Stimulated activated CD8-positive, alpha-beta memory T cell treated with anti-CD3 and anti-CD28 coated beads, Interleukin-15, amount 100 ng/mL, for 1 hour (primary cell): ENCODE results near the gene PIK3R1.

ENCODE experiments used
- DNase-seq: peaks from one replicate; pipeline ENCODE4 v3.0.0-alpha.2; 2020; ENCODE audit warnings: low read depth

PIK3R1 gene

GRCh38 chr5:68298479-68298878 is 82.9 kb downstream of the PIK3R1 start:
- no peak for DNase-seq

- no peak for DNase-seq
Measured at GRCh38 chr5:68299105-68299504, 83.5 kb downstream of the PIK3R1 start.

- DNase-seq, result no peak
Measured at GRCh38 chr5:68299575-68299974, 84.0 kb downstream of the PIK3R1 start.

- DNase-seq, result no peak
Measured at GRCh38 chr5:68303038-68303738, 87.6 kb downstream of the PIK3R1 start.

- DNase-seq, result no peak
Measured at GRCh38 chr5:68303754-68304420, 88.3 kb downstream of the PIK3R1 start.

GRCh38 chr5:68304421-68305052 is 89.0 kb downstream of the PIK3R1 start:
- no peak for DNase-seq

GRCh38 chr5:68305223-68305870 is 89.8 kb downstream of the PIK3R1 start:
- no peak for DNase-seq

GRCh38 chr5:68306361-68307014 is 90.9 kb downstream of the PIK3R1 start:
- no peak for DNase-seq

GRCh38 chr5:68313336-68313735 is 97.8 kb downstream of the PIK3R1 start:
- DNase-seq, result no peak

- DNase-seq, result no peak
Measured at GRCh38 chr5:68314465-68314864, 98.9 kb downstream of the PIK3R1 start.

GRCh38 chr5:68315679-68316271 is 100.2 kb downstream of the PIK3R1 start:
- no peak for DNase-seq

- no peak for DNase-seq
Measured at GRCh38 chr5:68316469-68316868, 100.9 kb downstream of the PIK3R1 start.

- DNase-seq, result no peak
Measured at GRCh38 chr5:68317646-68318045, 102.1 kb downstream of the PIK3R1 start.

- no peak for DNase-seq
Measured at GRCh38 chr5:68318955-68319705, 103.6 kb downstream of the PIK3R1 start.

GRCh38 chr5:68319706-68320412 is 104.3 kb downstream of the PIK3R1 start:
- no peak for DNase-seq

GRCh38 chr5:68320413-68320986 is 104.9 kb downstream of the PIK3R1 start:
- no peak for DNase-seq

- DNase-seq, result no peak
Measured at GRCh38 chr5:68325065-68325580, 109.6 kb downstream of the PIK3R1 start.

GRCh38 chr5:68329554-68330255 is 114.1 kb downstream of the PIK3R1 start:
- no peak for DNase-seq

GRCh38 chr5:68330574-68330973 is 115.0 kb downstream of the PIK3R1 start:
- no peak for DNase-seq
